Measurements from ENCODE around the gene CBLB. TPM values are rescaled to one million over a fixed set of nuclear protein-coding genes. Genes with fewer than 3 reads are reported as not detected.

Gene CBLB
- polyA plus RNA-seq, 1 experiment: 24.7 TPM

DNA sequence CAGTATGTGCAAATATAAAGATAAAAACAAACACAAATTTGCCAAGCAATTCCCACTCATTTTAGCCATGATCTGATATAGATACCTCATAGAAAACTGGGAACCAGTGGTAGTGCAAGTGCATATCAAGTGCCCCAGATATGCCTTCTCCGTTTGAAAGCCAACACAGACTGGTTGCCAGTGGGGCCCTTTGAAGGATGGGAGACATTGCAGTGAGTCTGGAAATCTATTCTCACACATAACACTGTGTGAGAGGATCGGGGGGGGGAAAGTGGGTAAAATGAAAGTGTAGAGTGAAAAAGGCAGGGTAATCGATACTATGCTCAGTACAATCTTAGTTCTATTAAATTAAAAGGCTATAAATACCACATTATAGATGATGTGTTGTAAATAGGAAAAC lies 83.0 kb downstream of the CBLB start:
- ChIA-PET CTCF (no interaction called here), POLR2A (no interaction called here)
- TF ChIP-seq, protein P1, sequence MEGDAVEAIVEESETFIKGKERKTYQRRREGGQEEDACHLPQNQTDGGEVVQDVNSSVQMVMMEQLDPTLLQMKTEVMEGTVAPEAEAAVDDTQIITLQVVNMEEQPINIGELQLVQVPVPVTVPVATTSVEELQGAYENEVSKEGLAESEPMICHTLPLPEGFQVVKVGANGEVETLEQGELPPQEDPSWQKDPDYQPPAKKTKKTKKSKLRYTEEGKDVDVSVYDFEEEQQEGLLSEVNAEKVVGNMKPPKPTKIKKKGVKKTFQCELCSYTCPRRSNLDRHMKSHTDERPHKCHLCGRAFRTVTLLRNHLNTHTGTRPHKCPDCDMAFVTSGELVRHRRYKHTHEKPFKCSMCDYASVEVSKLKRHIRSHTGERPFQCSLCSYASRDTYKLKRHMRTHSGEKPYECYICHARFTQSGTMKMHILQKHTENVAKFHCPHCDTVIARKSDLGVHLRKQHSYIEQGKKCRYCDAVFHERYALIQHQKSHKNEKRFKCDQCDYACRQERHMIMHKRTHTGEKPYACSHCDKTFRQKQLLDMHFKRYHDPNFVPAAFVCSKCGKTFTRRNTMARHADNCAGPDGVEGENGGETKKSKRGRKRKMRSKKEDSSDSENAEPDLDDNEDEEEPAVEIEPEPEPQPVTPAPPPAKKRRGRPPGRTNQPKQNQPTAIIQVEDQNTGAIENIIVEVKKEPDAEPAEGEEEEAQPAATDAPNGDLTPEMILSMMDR (IDR thresholded peaks at IDR 0.05; ENCODE audit: low read depth, low read length): no peak

DNA sequence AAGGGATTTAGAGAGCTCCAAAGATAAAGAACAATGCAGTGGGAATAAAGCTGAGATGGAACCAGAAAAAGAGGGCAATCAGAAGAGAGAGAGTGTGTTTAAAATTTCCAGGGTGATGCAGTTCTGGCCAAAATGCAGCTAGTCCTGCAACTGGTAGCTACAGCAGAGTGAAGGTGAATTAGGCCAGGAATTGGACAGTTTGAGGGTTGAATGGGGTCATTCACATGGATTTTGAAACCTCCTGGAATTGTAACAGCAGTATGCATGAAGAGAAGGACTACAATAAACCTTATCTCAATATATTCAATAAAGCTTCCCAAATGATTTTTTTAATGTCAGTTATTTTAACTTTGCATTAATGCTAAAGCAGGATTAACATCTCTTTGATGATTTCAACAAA lies 85.2 kb downstream of the CBLB start:
- TF ChIP-seq, protein P1 (IDR thresholded peaks at IDR 0.05; ENCODE audit: low read depth, low read length): no peak
- no peak for DNase-seq (ENCODE audit: low read depth, low spot score)
- ChIA-PET POLR2A (no interaction called here), CTCF (no interaction called here)
- Histone ChIP-seq H3K4me3 (ENCODE audit: low read depth, low read length) (no peak overlapping the region), H3K27me3 (ENCODE audit: control insufficient read depth, insufficient read depth, low read length) (no peaks in the 10 kb centered on the region), H3K9me3 (ENCODE audit: control insufficient read depth, insufficient read depth, low read length) (no peaks in the 10 kb centered on the region), H3K27ac (ENCODE audit: low read depth, low read length) (no peak overlapping the region)

More for the DNA sequence above, 83.0 kb downstream of the CBLB start:
- Histone ChIP-seq H3K4me3 (ENCODE audit: low read depth, low read length) (no peak overlapping the region), H3K9me3 (ENCODE audit: control insufficient read depth, insufficient read depth, low read length) (no peaks in the 10 kb centered on the region), H3K27ac (ENCODE audit: low read depth, low read length) (no peak overlapping the region), H3K27me3 (ENCODE audit: control insufficient read depth, insufficient read depth, low read length) (no peaks in the 10 kb centered on the region)
- DNase-seq (ENCODE audit: low read depth, low spot score): no peak

DNA sequence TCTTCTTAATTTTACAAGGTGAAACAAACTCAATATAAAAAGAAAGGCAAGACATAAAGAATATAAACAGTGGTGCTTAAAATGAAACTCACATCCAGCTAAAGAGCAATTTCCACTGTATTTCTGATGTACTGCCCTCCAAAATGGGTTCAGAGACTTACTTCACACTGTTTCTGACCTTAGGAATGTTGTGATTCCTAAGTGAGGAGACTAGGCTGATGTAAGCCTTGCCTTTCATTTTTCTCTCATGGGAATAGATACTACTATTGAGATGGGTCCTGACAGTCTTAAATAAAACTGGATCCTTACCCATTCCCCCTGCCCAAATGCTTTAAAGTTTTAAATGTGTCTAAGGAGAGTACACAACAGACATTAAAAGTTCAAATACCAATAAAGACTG lies 86.9 kb downstream of the CBLB start:
- DNase-seq (ENCODE audit: low read depth, low spot score): no peak
- Histone ChIP-seq H3K9me3 (ENCODE audit: control insufficient read depth, insufficient read depth, low read length) (no peaks in the 10 kb centered on the region), H3K27ac (ENCODE audit: low read depth, low read length) (no peak overlapping the region), H3K4me3 (ENCODE audit: low read depth, low read length) (no peak overlapping the region), H3K27me3 (ENCODE audit: control insufficient read depth, insufficient read depth, low read length) (no peaks in the 10 kb centered on the region)
- TF ChIP-seq, protein P1 (IDR thresholded peaks at IDR 0.05; ENCODE audit: low read depth, low read length): no peak
- ChIA-PET CTCF (no interaction called here), POLR2A (no interaction called here)

DNA sequence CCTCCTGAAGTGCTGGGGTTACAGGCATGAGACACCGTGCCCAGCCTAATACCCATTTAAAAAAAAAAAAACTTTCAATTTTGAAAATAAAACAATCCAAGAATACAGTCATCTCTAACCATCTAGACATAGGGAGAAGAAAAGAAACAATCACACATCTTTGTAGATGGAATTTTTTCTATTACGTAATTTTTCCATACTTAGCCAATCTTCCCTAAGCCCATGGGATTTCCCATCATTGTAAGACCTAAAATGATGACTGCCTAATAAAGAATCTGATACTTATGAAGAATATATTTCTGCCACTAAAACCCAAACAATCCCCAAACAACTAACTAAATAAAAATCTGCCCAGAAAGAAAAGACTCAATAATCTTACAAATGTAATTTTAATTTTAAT lies 88.7 kb downstream of the CBLB start:
- CTCF ChIA-PET: no interaction called here
- Histone ChIP-seq H3K9me3 (ENCODE audit: control insufficient read depth, insufficient read depth, low read length) (no peaks in the 10 kb centered on the region), H3K27me3 (ENCODE audit: control insufficient read depth, insufficient read depth, low read length) (no peaks in the 10 kb centered on the region), H3K27ac (ENCODE audit: low read depth, low read length) (no peak overlapping the region), H3K4me3 (ENCODE audit: low read depth, low read length) (no peak overlapping the region)
- POLR2A ChIA-PET: no interaction called here
- no peak for DNase-seq (ENCODE audit: low read depth, low spot score)
- TF ChIP-seq, protein P1 (IDR thresholded peaks at IDR 0.05; ENCODE audit: low read depth, low read length): no peak

DNA sequence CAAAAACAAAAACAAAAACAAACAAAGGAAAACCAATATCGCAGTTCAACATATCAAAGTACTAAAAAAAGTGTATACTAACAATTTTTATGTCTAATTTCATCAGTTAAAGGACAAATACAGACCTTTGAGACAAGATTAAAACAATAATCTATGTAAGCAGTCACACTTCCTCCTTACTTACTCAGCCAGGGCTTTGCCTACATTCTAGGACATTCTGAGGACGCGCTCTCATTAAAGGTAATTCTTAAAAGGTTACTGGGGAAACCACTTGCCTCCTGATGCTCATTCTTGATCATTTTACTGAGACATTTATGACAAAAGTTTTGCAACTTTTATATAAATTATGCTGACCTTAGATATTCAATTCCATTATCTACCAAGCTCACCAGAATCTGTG lies 93.4 kb downstream of the CBLB start:
- TF ChIP-seq, protein P1 (IDR thresholded peaks at IDR 0.05; ENCODE audit: low read depth, low read length): no peak
- no peak overlapping the region for H3K27ac ChIP-seq (ENCODE audit: low read depth, low read length)
- no peak for DNase-seq (ENCODE audit: low read depth, low spot score)
- no peaks in the 10 kb centered on the region for H3K27me3 ChIP-seq (ENCODE audit: control insufficient read depth, insufficient read depth, low read length)
- CTCF ChIA-PET: no interaction called here
- POLR2A ChIA-PET: no interaction called here
- no peak overlapping the region for H3K4me3 ChIP-seq (ENCODE audit: low read depth, low read length)
- H3K9me3 ChIP-seq (ENCODE audit: control insufficient read depth, insufficient read depth, low read length): no peaks in the 10 kb centered on the region

All from AG04450 (cell line).